ENCODE measurements around the gene TPM4. TPM values are rescaled to one million over a fixed set of nuclear protein-coding genes. Genes with fewer than 3 reads are reported as not detected.

TPM4 gene
- total and polyA plus RNA-seq, 2 experiments from 2014 or later, result 223 to 288 TPM

GRCh38 chr19:16127776-16128371 is 51.6 kb downstream of the TPM4 start:
- no peaks in the 10 kb centered on the region; the same call in 2 of the 3 replicates for H3K9me3 Mint-ChIP-seq
- peaks cover 4% of the 10 kb centered on the region for H3K27me3 Mint-ChIP-seq (ENCODE audit: insufficient read depth, low read depth, poor library complexity)
- H3K36me3 Mint-ChIP-seq (ENCODE audit: low read depth), result peaks cover 65% of the 10 kb centered on the region
- no peaks in the 10 kb centered on the region for H3K79me2 ChIP-seq (replicated peaks; ENCODE audit: insufficient read depth)
- no peak overlapping the region for H2AFZ ChIP-seq
- H3K4me1 ChIP-seq (ENCODE audit: insufficient read depth), result no peaks in the 10 kb centered on the region
- H3K4me2 ChIP-seq, result no peak overlapping the region
- no peaks in the 10 kb centered on the region for H3K27me3 ChIP-seq (ENCODE audit: insufficient read depth)
- peaks cover 3% of the 10 kb centered on the region; the same call in 1 of the 2 replicates for H4K20me1 ChIP-seq (replicated peaks; ENCODE audit: insufficient read depth)
- peaks cover 14% of the 10 kb centered on the region for H3K36me3 ChIP-seq (ENCODE audit: insufficient read depth)
- H3K4me3 ChIP-seq, result no peak overlapping the region
- no peak overlapping the region for H3K27ac Mint-ChIP-seq
- TF ChIP-seq ZNF114 (CRISPR knock-in tag; IDR thresholded peaks at IDR 0.05), result no peak
- no peak for TF ChIP-seq NANOG (IDR thresholded peaks at IDR 0.05; ENCODE audit: borderline replicate concordance)
- TF ChIP-seq EZH2phosphoT487 (IDR thresholded peaks at IDR 0.05; ENCODE audit: unreplicated experiment), result no peak
- no peak for TF ChIP-seq POLR2AphosphoS5 (IDR thresholded peaks at IDR 0.05; ENCODE audit: low read depth)
- no peak for TF ChIP-seq ETS1 (IDR thresholded peaks at IDR 0.05)
- no peak for TF ChIP-seq JUNB (IDR thresholded peaks at IDR 0.05; ENCODE audit: unreplicated experiment)
- no peak for TF ChIP-seq ZNF462 (CRISPR knock-in tag; IDR thresholded peaks at IDR 0.05)
- no peak for TF ChIP-seq STAT1 (IDR thresholded peaks at IDR 0.05; ENCODE audit: unreplicated experiment)
- TF ChIP-seq EZH2 (IDR thresholded peaks at IDR 0.05; ENCODE audit: low read depth, unreplicated experiment), result no peak
- TF ChIP-seq CTCF (conservative IDR thresholded peaks at IDR 0.05; ENCODE audit: low read depth in 2 of 2), result no peak
- TF ChIP-seq CREB1 (CRISPR knock-in tag; IDR thresholded peaks at IDR 0.05; ENCODE audit: low read depth), result no peak
- no peak for TF ChIP-seq ZNF331 (CRISPR knock-in tag; IDR thresholded peaks at IDR 0.05; ENCODE audit: low read depth)
- no peak for TF ChIP-seq REST (IDR thresholded peaks at IDR 0.05; ENCODE audit: unreplicated experiment)
- H3K27ac ChIP-seq (ENCODE audit: low read depth), result no peak overlapping the region
- ATAC-seq (no peak), DNase-seq (ENCODE audit: low spot score) (no peak)
- H3F3A ChIP-seq (replicated peaks; ENCODE audit: low read depth), result no peaks in the 10 kb centered on the region
- no peaks in the 10 kb centered on the region for H3K9me2 ChIP-seq (ENCODE audit: insufficient read depth)
- no peaks in the 10 kb centered on the region for H3K4me1 Mint-ChIP-seq
- H3K4me3 Mint-ChIP-seq, result no peak overlapping the region
